WTC11 (cell line): ENCODE data around the gene GPBP1L1. TPM values are rescaled to one million over a fixed set of nuclear protein-coding genes. Genes with fewer than 3 reads are reported as not detected.
"Not testable (repeated sequence)": the region's sequence is repeated elsewhere in the genome, so short reads cannot be mapped to it uniquely, and the experiment has no call there.

Experiments
- ATAC-seq: fragments of 200-7000 bp; cut with Tn5 transposase; 2 replicates; pipeline ENCODE4 v1.10.0; 2021; ENCODE audit warnings: mild to moderate bottlenecking, moderate library complexity
- CTCF ChIA-PET: fragments of 300-600 bp; sonication (Branson Sonifier 250); formaldehyde crosslinking; loops from one replicate; lab custom pipeline; 2021; ENCODE audit warnings: antibody characterized with exemption; lab: Charles Lee
- POLR2A ChIA-PET: fragments of 350-600 bp; sonication (Branson Sonifier 250); formaldehyde crosslinking; loops from one replicate; lab custom pipeline; 2021; ENCODE audit warnings: antibody characterized with exemption; lab: Charles Lee
- DNase-seq: peaks from one replicate; pipeline ENCODE4 v3.0.0; 2021; ENCODE audit warnings: low spot score
- H3K27ac Mint-ChIP-seq: 2 replicates; pipeline ENCODE4 v1.8.0; 2021; ENCODE audit warnings: mixed read lengths
- H3K27me3 Mint-ChIP-seq: 2 replicates; pipeline ENCODE4 v1.8.0; 2021; ENCODE audit warnings: low read depth, mild to moderate bottlenecking, moderate library complexity, mixed read lengths
- H3K36me3 Mint-ChIP-seq: 2 replicates; pipeline ENCODE4 v1.8.0; 2021; ENCODE audit warnings: mixed read lengths
- H3K4me1 Mint-ChIP-seq: 2 replicates; pipeline ENCODE4 v1.8.0; 2022; ENCODE audit warnings: mixed read lengths
- H3K4me3 Mint-ChIP-seq: 2 replicates; pipeline ENCODE4 v1.8.0; 2021; ENCODE audit warnings: mild to moderate bottlenecking, moderate library complexity, mixed read lengths
- H3K9me3 Mint-ChIP-seq: 2 replicates; pipeline ENCODE4 v1.8.0; 2021; ENCODE audit warnings: mixed read lengths
- ATF6 ChIP-seq: sonication (generic); formaldehyde crosslinking; IDR thresholded peaks from 2 replicates; pipeline ENCODE4 v1.8.1; 2023; ENCODE audit warnings: mild to moderate bottlenecking, missing genetic modification reagents
- ETV6 ChIP-seq: sonication (generic); formaldehyde crosslinking; IDR thresholded peaks from 2 replicates; pipeline ENCODE4 v1.8.1; 2022; ENCODE audit warnings: mild to moderate bottlenecking, missing genetic modification reagents
- FOXK1 ChIP-seq: sonication (generic); formaldehyde crosslinking; IDR thresholded peaks from 2 replicates; pipeline ENCODE4 v1.8.0; 2022; ENCODE audit warnings: mild to moderate bottlenecking, moderate library complexity, missing genetic modification reagents
- FOXP1 ChIP-seq: sonication (generic); formaldehyde crosslinking; IDR thresholded peaks from 2 replicates; pipeline ENCODE4 v1.8.0; 2022; ENCODE audit warnings: missing genetic modification reagents, mild to moderate bottlenecking, moderate library complexity, borderline replicate concordance
- FOXP4 ChIP-seq: sonication (generic); formaldehyde crosslinking; IDR thresholded peaks from 2 replicates; pipeline ENCODE4 v1.8.0; 2022; ENCODE audit warnings: mild to moderate bottlenecking, missing genetic modification reagents
- GABPB1 ChIP-seq: sonication (generic); formaldehyde crosslinking; IDR thresholded peaks from 2 replicates; pipeline ENCODE4 v1.8.1; 2023; ENCODE audit warnings: mild to moderate bottlenecking, missing genetic modification reagents
- GTF2I ChIP-seq: fragments of 250-450 bp; sonication (Bioruptor Pico); conservative IDR thresholded peaks from 2 replicates; pipeline ENCODE4 v1.4.0; 2021; ENCODE audit warnings: mild to moderate bottlenecking
- IRF2 ChIP-seq: sonication (generic); formaldehyde crosslinking; IDR thresholded peaks from 2 replicates; pipeline ENCODE4 v1.8.0; 2022; ENCODE audit warnings: low read depth, missing genetic modification reagents, borderline replicate concordance
- MYBL2 ChIP-seq: sonication (generic); formaldehyde crosslinking; IDR thresholded peaks from 2 replicates; pipeline ENCODE4 v1.8.1; 2023; ENCODE audit warnings: mild to moderate bottlenecking, moderate library complexity, missing genetic modification reagents
- NFE2L1 ChIP-seq: sonication (generic); formaldehyde crosslinking; IDR thresholded peaks from 2 replicates; pipeline ENCODE4 v1.8.1; 2023; ENCODE audit warnings: missing genetic modification reagents
- PRDM15 ChIP-seq: sonication (generic); formaldehyde crosslinking; IDR thresholded peaks from 2 replicates; pipeline ENCODE4 v1.8.0; 2022; ENCODE audit warnings: missing genetic modification reagents
- SMAD3 ChIP-seq: sonication (generic); formaldehyde crosslinking; IDR thresholded peaks from 2 replicates; pipeline ENCODE4 v1.8.0; 2022; ENCODE audit warnings: missing genetic modification reagents, mild to moderate bottlenecking, borderline replicate concordance
- SOX15 ChIP-seq: fragments of 250-450 bp; sonication (Bioruptor Pico); IDR thresholded peaks from 2 replicates; pipeline ENCODE4 v1.9.0; 2021; ENCODE audit warnings: mild to moderate bottlenecking
- SP1 ChIP-seq: sonication (generic); formaldehyde crosslinking; conservative IDR thresholded peaks from 2 replicates; pipeline ENCODE4 v1.8.1; 2022; ENCODE audit warnings: missing genetic modification reagents
- USF1 ChIP-seq: sonication (generic); formaldehyde crosslinking; IDR thresholded peaks from 2 replicates; pipeline ENCODE4 v1.8.0; 2022; ENCODE audit warnings: mild to moderate bottlenecking, missing genetic modification reagents
- ZNF232 ChIP-seq: sonication (generic); formaldehyde crosslinking; IDR thresholded peaks from 2 replicates; pipeline ENCODE4 v1.8.0; 2022; ENCODE audit warnings: mild to moderate bottlenecking, missing genetic modification reagents
- total RNA-seq: library from RNA; stranded (reverse); gene quantifications from 3 replicates; pipeline ENCODE4 v1.2.3, GENCODE V29; 2021
- TF ChIP-seq, protein P1 (sequence below): fragments of 250-450 bp; sonication (Bioruptor Pico); IDR thresholded peaks from 2 replicates; pipeline ENCODE4 v1.9.0; 2021; ENCODE audit warnings: moderate library complexity, mild to moderate bottlenecking, inconsistent platforms, borderline replicate concordance

Gene GPBP1L1
- total RNA-seq, 1 experiment from 2014 or later: 126 TPM

- TF ChIP-seq, protein P1, sequence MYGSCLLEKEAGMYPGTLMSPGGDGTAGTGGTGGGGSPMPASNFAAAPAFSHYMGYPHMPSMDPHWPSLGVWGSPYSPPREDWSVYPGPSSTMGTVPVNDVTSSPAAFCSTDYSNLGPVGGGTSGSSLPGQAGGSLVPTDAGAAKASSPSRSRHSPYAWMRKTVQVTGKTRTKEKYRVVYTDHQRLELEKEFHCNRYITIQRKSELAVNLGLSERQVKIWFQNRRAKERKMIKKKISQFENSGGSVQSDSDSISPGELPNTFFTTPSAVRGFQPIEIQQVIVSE (CRISPR knock-in tag): no peak
- no peak for TF ChIP-seq IRF2 (CRISPR knock-in tag)
These were observed 8.5 kb upstream of the GPBP1L1 start (continued) for GRCh38 chr1:45694823-45695222.

DNA sequence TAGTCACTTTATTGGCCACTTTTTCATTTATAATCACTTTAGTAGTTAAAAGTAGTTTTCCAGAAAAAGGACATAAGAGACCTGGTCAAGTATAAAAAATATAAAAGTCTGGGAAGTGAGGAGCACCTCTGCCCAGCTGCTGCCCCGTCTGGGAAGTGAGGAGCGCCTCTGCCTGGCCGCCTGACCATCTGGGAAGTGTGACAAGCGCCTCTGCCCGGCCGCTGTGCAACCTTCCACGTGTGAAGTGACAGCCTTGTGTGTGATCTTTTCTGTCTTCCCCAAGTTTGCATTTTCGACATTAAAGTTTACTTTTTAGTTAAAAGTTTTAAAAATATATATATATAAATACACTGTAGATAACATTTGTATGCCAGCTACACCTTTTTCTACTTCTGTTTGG lies 7.5 kb upstream of the GPBP1L1 start:
- H3K4me3 Mint-ChIP-seq, H3K27ac Mint-ChIP-seq, H3K4me1 Mint-ChIP-seq, H3K9me3 Mint-ChIP-seq, POLR2A ChIA-PET, CTCF ChIA-PET, H3K27me3 Mint-ChIP-seq, DNase-seq, ATAC-seq: not testable (repeated sequence)
- H3K36me3 Mint-ChIP-seq: peaks cover 24% of the 10 kb centered on the region

DNA sequence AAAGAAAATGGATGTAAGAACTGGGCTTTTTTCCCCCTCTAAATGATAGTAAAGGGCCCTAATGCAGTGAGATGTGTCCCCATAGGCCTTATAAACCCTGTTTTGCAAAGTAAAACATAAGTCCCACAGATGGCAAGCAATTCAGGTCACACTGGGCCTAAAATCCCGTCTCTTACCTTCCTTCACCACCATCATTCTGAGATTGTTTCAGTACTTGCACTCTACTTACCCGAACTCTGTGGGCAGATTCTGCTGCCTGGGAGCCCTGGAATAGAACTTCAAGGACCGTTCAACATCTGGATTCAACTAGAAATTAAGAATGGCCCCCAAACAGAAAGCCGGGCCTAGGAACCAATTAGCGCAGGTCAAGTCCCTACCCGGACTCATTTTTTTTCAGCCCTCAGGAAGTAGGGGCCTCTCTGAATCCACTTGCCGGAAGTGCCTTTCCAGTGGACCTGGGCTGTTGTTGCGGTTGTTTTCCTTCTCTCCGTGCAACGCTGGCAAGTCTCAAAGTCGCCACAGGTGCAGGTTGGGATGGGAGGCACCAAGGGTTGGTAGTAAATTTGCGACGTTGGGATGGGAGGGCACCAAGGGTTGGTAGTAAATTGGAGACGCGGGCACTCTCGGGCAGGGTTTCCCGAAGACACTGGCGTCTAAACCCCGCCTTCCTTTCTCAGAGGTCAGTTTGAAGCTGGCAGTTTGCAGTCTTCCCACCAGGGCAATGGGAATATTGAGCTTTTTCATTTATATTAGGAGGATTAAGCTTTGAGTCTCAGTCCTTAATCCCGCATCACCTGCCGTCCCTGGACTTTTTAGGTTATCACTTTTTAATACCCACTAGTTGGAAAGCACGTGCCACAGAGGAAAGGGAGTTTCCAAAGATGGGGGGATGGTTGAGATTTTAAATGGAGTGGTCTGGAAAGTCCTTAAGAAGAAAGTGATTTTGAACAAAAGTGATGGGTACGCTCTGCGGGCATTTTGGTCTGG lies 1.7 kb upstream of the GPBP1L1 start, which contains the start of gene TMEM69:
Gene TMEM69, plus strand, starts transcription at position 428 of the 987 bp plus-strand sequence. CDS start 2,888 bp downstream, outside the sequence.
- ATAC-seq (peak; percentile 11), DNase-seq (peak; percentile 72)
- peaks cover 16% of the 10 kb centered on the region for H3K36me3 Mint-ChIP-seq

More for the DNA sequence above, 1.7 kb upstream of the GPBP1L1 start, which contains the start of gene TMEM69:
- ChIA-PET CTCF (interaction anchor here (1.0 to 1.1 kb wide), 2 partner anchors 167 to 194 kb away, joined by 3 read pairs; no protein-coding TSS in a partner anchor), POLR2A (interaction anchor here (0.5 to 2.3 kb wide), 5 partner anchors 11 to 306 kb away, joined by 3 to 10 read pairs (median 4); partner anchors contain the start of gene NASP)
- Mint-ChIP-seq H3K27ac (peak within 1 kb of the TSS; percentile 99), H3K27me3 (no peaks in the 10 kb centered on the region; the same call in 1 of the 2 replicates), H3K9me3 (no peaks in the 10 kb centered on the region), H3K4me1 (peaks cover 14% of the 10 kb centered on the region), H3K4me3 (peak within 1 kb of the TSS; percentile 98)
- TF ChIP-seq SOX15 (no peak), MYBL2 (CRISPR knock-in tag) (peak; percentile 43; the same call in 1 of the 2 replicates), ZNF232 (CRISPR knock-in tag) (0 out of 2 replicates have a peak, but pooled peaks have one; percentile 70), SMAD3 (CRISPR knock-in tag) (peak; percentile 39; the same call in 1 of the 2 replicates), USF1 (CRISPR knock-in tag) (peak; percentile 32; the same call in 1 of the 2 replicates), FOXK1 (peak; percentile 88), PRDM15 (peak; percentile 44; the same call in 1 of the 2 replicates), FOXP4 (CRISPR knock-in tag) (no peak), SP1 (0 out of 2 replicates have a peak, but pooled peaks have one; percentile 62), ETV6 (CRISPR knock-in tag) (peak; percentile 53; the same call in 1 of the 2 replicates), FOXP1 (CRISPR knock-in tag) (peak; percentile 66; the same call in 1 of the 2 replicates), GTF2I (0 out of 2 replicates have a peak, but pooled peaks have one; percentile 35), GABPB1 (CRISPR knock-in tag) (peak; percentile 52; the same call in 1 of the 2 replicates), NFE2L1 (0 out of 2 replicates have a peak, but pooled peaks have one; percentile 40), ATF6 (CRISPR knock-in tag) (no peak)
